Mucosa of stomach (tissue), 1 donor: Measurements from ENCODE around the gene HYCC1.

ENCODE experiments used
- H3K27me3 ChIP-seq: one replicate; pipeline ENCODE4 v1.7.0; 2013; ENCODE audit warnings: mild to moderate bottlenecking, low read length; ENCODE audit not compliant: control insufficient read depth, insufficient read depth
- H3K36me3 ChIP-seq: one replicate; pipeline ENCODE4 v1.7.0; 2013; ENCODE audit warnings: low read length; ENCODE audit not compliant: control insufficient read depth, insufficient read depth
- H3K4me1 ChIP-seq: one replicate; pipeline ENCODE4 v1.7.0; 2013; ENCODE audit warnings: mild to moderate bottlenecking, low read length; ENCODE audit not compliant: control insufficient read depth, insufficient read depth
- H3K4me3 ChIP-seq: one replicate; pipeline ENCODE4 v1.7.0; 2013; ENCODE audit warnings: low read length
- H3K9ac ChIP-seq: one replicate; pipeline ENCODE4 v1.7.0; 2013; ENCODE audit warnings: mild to moderate bottlenecking, low read length, moderate library complexity
- H3K9me3 ChIP-seq: one replicate; pipeline ENCODE4 v1.7.0; 2013; ENCODE audit warnings: mild to moderate bottlenecking, low read length, moderate library complexity; ENCODE audit not compliant: control insufficient read depth
- donor health status: Pancreatic carcinoma.

HYCC1 gene

GRCh38 chr7:22969010-22969431, 44.9 kb downstream of the HYCC1 start:
- no peaks in the 10 kb centered on the region for H3K27me3 ChIP-seq
- H3K4me1 ChIP-seq, result no peaks in the 10 kb centered on the region
- H3K36me3 ChIP-seq, result no peaks in the 10 kb centered on the region
- no peaks in the 10 kb centered on the region for H3K9me3 ChIP-seq
- H3K4me3 ChIP-seq, result no peak overlapping the region
- H3K9ac ChIP-seq, result no peak overlapping the region
